HG02763 (cell line): ENCODE results near the gene SEC24D.
A peak's percentile ranks its signal among the peaks of the same experiment; 100 is the strongest.

ENCODE experiments used
- ATAC-seq: cut with Tn5 transposase; IDR thresholded peaks from one replicate; pipeline ENCODE4 v1.9.1; 2021; ENCODE audit warnings: mild to moderate bottlenecking, moderate library complexity; ENCODE audit not compliant: unreplicated experiment

The SEC24D gene

GRCh38 chr4:118727360-118727759, 108.6 kb downstream of the SEC24D start:
- no peak for ATAC-seq

- ATAC-seq: no peak
These were observed 112.6 kb downstream of the SEC24D start for GRCh38 chr4:118723369-118723768.

GRCh38 chr4:118721752-118722151, 114.2 kb downstream of the SEC24D start:
- ATAC-seq: no peak

GRCh38 chr4:118718511-118719170, 117.3 kb downstream of the SEC24D start:
- ATAC-seq: no peak

GRCh38 chr4:118716304-118716703, 119.6 kb downstream of the SEC24D start:
- no peak for ATAC-seq

GRCh38 chr4:118714682-118715081, 121.2 kb downstream of the SEC24D start:
- ATAC-seq: no peak

GRCh38 chr4:118712872-118713271, 123.1 kb downstream of the SEC24D start:
- no peak for ATAC-seq

GRCh38 chr4:118711052-118711451, 124.9 kb downstream of the SEC24D start:
- no peak for ATAC-seq

GRCh38 chr4:118703118-118703517, 132.8 kb downstream of the SEC24D start:
- ATAC-seq: no peak

GRCh38 chr4:118684873-118685811, 150.8 kb downstream of the SEC24D start, which contains the start of gene METTL14:
METTL14 (plus strand) TSS chr4:118685392; CDS start chr4:118685535, 143 bp downstream.
- peak; percentile 100 for ATAC-seq

GRCh38 chr4:118683513-118683912, 152.4 kb downstream of the SEC24D start:
- no peak for ATAC-seq

GRCh38 chr4:118682928-118683327, 153.0 kb downstream of the SEC24D start:
- ATAC-seq: no peak

GRCh38 chr4:118680808-118681207, 155.1 kb downstream of the SEC24D start:
- ATAC-seq: no peak

- ATAC-seq: no peak
These were observed 159.8 kb downstream of the SEC24D start for GRCh38 chr4:118676128-118676527.
